Astrocyte (in vitro differentiated cells and primary cell): ENCODE measurements around the gene CAMK1D. TPM values are rescaled to one million over a fixed set of nuclear protein-coding genes. Genes with fewer than 3 reads are reported as not detected.

ENCODE experiments used
- DNase-seq: peaks from one replicate; pipeline ENCODE4 v3.0.0-alpha.2; 2010; ENCODE audit warnings: low read depth
- FAIRE-seq: peaks from 2 replicates; lab custom pipeline; 2011; peaks lifted over from hg19 to GRCh38; lab: Jason Lieb, UNC
- H2AFZ ChIP-seq: 2 replicates; pipeline ENCODE4 v1.6.0; 2012; ENCODE audit warnings: low read depth, low read length, inconsistent platforms
- H3K27ac ChIP-seq: 2 replicates; pipeline ENCODE4 v1.5.1; 2011; ENCODE audit warnings: low read depth, low read length, inconsistent platforms
- H3K27me3 ChIP-seq: 2 replicates; pipeline ENCODE4 v1.6.0; 2011; ENCODE audit warnings: low read length, inconsistent platforms; ENCODE audit not compliant: insufficient read depth
- H3K36me3 ChIP-seq: 2 replicates; pipeline ENCODE4 v1.5.1; 2011; ENCODE audit warnings: low read length, inconsistent platforms; ENCODE audit not compliant: insufficient read depth
- H3K4me1 ChIP-seq: 2 replicates; pipeline ENCODE4 v1.5.1; 2011; ENCODE audit warnings: low read length, inconsistent platforms; ENCODE audit not compliant: insufficient read depth
- H3K4me2 ChIP-seq: 2 replicates; pipeline ENCODE4 v1.6.0; 2012; ENCODE audit warnings: low read length, inconsistent platforms
- H3K4me3 ChIP-seq: 2 replicates; pipeline ENCODE4 v1.5.1; 2011; ENCODE audit warnings: low read depth, mild to moderate bottlenecking, low read length, inconsistent platforms; ENCODE audit not compliant: insufficient read depth
- H3K79me2 ChIP-seq: 2 replicates; pipeline ENCODE4 v1.6.0; 2012; ENCODE audit warnings: mild to moderate bottlenecking, low read length, inconsistent platforms; ENCODE audit not compliant: insufficient read depth
- H3K9ac ChIP-seq: 2 replicates; pipeline ENCODE4 v1.6.0; 2012; ENCODE audit warnings: mild to moderate bottlenecking, low read length, inconsistent platforms
- H3K9me3 ChIP-seq: 2 replicates; pipeline ENCODE4 v1.5.1; 2012; ENCODE audit warnings: low read depth, mild to moderate bottlenecking, low read length, inconsistent platforms; ENCODE audit not compliant: insufficient read depth
- H4K20me1 ChIP-seq: 2 replicates; pipeline ENCODE4 v1.6.0; 2012; ENCODE audit warnings: low read length, inconsistent platforms; ENCODE audit not compliant: insufficient read depth
- H3K27ac Mint-ChIP-seq: one replicate; pipeline ENCODE4 v1.8.0; 2021; ENCODE audit warnings: mild to moderate bottlenecking, mixed read lengths; ENCODE audit not compliant: unreplicated experiment
- H3K27me3 Mint-ChIP-seq: one replicate; pipeline ENCODE4 v1.8.0; 2021; ENCODE audit warnings: low read depth, mixed read lengths; ENCODE audit not compliant: unreplicated experiment
- H3K36me3 Mint-ChIP-seq: one replicate; pipeline ENCODE4 v1.8.0; 2021; ENCODE audit warnings: low read depth, mixed read lengths; ENCODE audit not compliant: unreplicated experiment
- H3K4me1 Mint-ChIP-seq: one replicate; pipeline ENCODE4 v1.8.0; 2021; ENCODE audit warnings: low read depth, mixed read lengths; ENCODE audit not compliant: unreplicated experiment
- H3K4me3 Mint-ChIP-seq: one replicate; pipeline ENCODE4 v1.8.0; 2021; ENCODE audit warnings: mild to moderate bottlenecking, moderate library complexity, mixed read lengths; ENCODE audit not compliant: unreplicated experiment
- H3K9me3 Mint-ChIP-seq: one replicate; pipeline ENCODE4 v1.8.0; 2021; ENCODE audit warnings: mild to moderate bottlenecking, mixed read lengths; ENCODE audit not compliant: unreplicated experiment
- EZH2 ChIP-seq: IDR thresholded peaks from 2 replicates; pipeline ENCODE4 v1.6.1; 2012; ENCODE audit warnings: mild to moderate bottlenecking, low read length, inconsistent platforms; ENCODE audit not compliant: insufficient read depth
- total RNA-seq: library from RNA; stranded (reverse); gene quantifications from 2 replicates; pipeline ENCODE4 v1.2.1, GENCODE V29; 2021
- TF ChIP-seq, protein P1 (sequence below): IDR thresholded peaks from 2 replicates; pipeline ENCODE4 v1.5.1; 2011; ENCODE audit warnings: low read depth, mild to moderate bottlenecking, inconsistent platforms, low read length, moderate library complexity; ENCODE audit not compliant: insufficient read depth

CAMK1D gene
- total RNA-seq, 1 donor from 2014 or later = 23.6 TPM

DNA sequence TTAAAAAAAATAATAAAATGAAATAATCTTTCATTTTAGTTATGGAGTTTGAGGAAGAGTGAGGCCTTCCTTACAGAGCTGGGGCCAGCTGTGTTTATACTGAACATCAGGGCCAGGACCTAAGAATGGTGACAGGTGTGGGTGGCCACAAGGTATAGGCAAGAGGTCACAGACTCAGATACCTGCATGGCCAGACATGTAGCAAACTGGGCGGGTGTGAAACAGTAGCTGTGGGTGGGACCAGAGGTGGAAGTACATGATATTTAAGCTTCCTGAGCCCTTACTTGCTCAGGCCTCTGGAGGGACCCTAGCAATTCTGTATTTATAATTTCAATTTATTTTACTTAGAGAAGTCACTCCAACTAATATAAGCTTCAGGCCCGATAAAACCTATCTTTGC, 27.7 kb upstream of the CAMK1D start:
- H3K27me3 Mint-ChIP-seq = peaks cover 2% of the 10 kb centered on the region
- Histone ChIP-seq H3K79me2 (no peaks in the 10 kb centered on the region), H3K9me3 (no peaks in the 10 kb centered on the region), H3K9ac (no peak overlapping the region), H3K4me2 (no peak overlapping the region), H3K27me3 (no peaks in the 10 kb centered on the region), H3K27ac (no peak overlapping the region), H3K36me3 (no peaks in the 10 kb centered on the region), H3K4me1 (no peaks in the 10 kb centered on the region), H3K4me3 (no peak overlapping the region), H4K20me1 (no peaks in the 10 kb centered on the region), H2AFZ (no peak overlapping the region)
- FAIRE-seq = no peak
- no peaks in the 10 kb centered on the region for H3K4me1 Mint-ChIP-seq
- no peak overlapping the region for H3K4me3 Mint-ChIP-seq
- no peak overlapping the region for H3K27ac Mint-ChIP-seq
- H3K36me3 Mint-ChIP-seq = no peaks in the 10 kb centered on the region
- no peak for DNase-seq
- TF ChIP-seq EZH2 = no peak
- TF ChIP-seq, protein P1, sequence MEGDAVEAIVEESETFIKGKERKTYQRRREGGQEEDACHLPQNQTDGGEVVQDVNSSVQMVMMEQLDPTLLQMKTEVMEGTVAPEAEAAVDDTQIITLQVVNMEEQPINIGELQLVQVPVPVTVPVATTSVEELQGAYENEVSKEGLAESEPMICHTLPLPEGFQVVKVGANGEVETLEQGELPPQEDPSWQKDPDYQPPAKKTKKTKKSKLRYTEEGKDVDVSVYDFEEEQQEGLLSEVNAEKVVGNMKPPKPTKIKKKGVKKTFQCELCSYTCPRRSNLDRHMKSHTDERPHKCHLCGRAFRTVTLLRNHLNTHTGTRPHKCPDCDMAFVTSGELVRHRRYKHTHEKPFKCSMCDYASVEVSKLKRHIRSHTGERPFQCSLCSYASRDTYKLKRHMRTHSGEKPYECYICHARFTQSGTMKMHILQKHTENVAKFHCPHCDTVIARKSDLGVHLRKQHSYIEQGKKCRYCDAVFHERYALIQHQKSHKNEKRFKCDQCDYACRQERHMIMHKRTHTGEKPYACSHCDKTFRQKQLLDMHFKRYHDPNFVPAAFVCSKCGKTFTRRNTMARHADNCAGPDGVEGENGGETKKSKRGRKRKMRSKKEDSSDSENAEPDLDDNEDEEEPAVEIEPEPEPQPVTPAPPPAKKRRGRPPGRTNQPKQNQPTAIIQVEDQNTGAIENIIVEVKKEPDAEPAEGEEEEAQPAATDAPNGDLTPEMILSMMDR = no peak
- H3K9me3 Mint-ChIP-seq = no peaks in the 10 kb centered on the region

DNA sequence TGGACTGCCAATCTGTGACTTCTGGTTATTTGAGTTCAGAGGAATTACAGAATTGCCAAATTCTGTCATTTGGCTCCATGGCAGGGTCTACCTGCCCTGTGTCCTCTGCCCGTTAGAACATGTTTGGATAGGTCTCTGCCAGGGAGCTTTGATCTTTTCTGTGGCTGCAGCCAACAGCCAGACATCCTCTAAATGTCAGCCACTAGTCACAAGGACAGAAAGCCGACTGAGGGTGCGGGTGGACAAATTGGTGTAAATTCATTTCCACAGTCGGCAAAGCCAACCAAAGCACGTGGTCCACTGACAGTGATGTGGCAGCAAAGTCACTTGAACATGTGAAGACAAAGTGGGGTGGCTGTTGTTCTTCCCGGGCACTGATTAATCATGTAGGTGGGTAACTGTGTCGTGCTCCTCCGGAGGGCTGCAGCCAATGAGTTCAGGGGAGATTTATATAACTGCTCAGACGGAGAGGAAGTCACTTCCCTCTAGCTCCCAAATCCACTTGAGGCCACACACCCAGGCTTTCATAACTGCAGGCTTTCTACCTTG, 26.7 kb upstream of the CAMK1D start:
- H3K36me3 Mint-ChIP-seq = no peaks in the 10 kb centered on the region
- H3K79me2 ChIP-seq = no peaks in the 10 kb centered on the region
- H3K4me3 Mint-ChIP-seq = no peak overlapping the region

GRCh38 chr10:12324530-12324929, 24.8 kb upstream of the CAMK1D start:
- H3K4me3 Mint-ChIP-seq = no peak overlapping the region
- H3K27me3 Mint-ChIP-seq = peaks cover 2% of the 10 kb centered on the region
- no peaks in the 10 kb centered on the region for H3K4me1 Mint-ChIP-seq
- Histone ChIP-seq H3K4me2 (no peak overlapping the region), H3K79me2 (no peaks in the 10 kb centered on the region), H3K27me3 (no peaks in the 10 kb centered on the region), H4K20me1 (no peaks in the 10 kb centered on the region), H3K27ac (no peak overlapping the region), H3K4me3 (no peak overlapping the region), H3K4me1 (peaks cover 2% of the 10 kb centered on the region), H2AFZ (no peak overlapping the region), H3K9me3 (no peaks in the 10 kb centered on the region), H3K36me3 (no peaks in the 10 kb centered on the region), H3K9ac (no peak overlapping the region)
- TF ChIP-seq EZH2 = no peak
- TF ChIP-seq, protein P1 = no peak
- DNase-seq = no peak
- H3K36me3 Mint-ChIP-seq = no peaks in the 10 kb centered on the region
- H3K9me3 Mint-ChIP-seq = no peaks in the 10 kb centered on the region
- no peak for FAIRE-seq
- H3K27ac Mint-ChIP-seq = no peak overlapping the region

More for the DNA sequence above, 26.7 kb upstream of the CAMK1D start:
- H3K9me3 ChIP-seq = no peaks in the 10 kb centered on the region
- no peaks in the 10 kb centered on the region for H4K20me1 ChIP-seq
- no peak overlapping the region for H3K4me2 ChIP-seq
- H2AFZ ChIP-seq = no peak overlapping the region
- H3K36me3 ChIP-seq = no peaks in the 10 kb centered on the region
- H3K27ac ChIP-seq = no peak overlapping the region
- no peak for DNase-seq
- H3K9ac ChIP-seq = no peak overlapping the region
- H3K4me1 ChIP-seq = no peaks in the 10 kb centered on the region
- no peak overlapping the region for H3K4me3 ChIP-seq
- Mint-ChIP-seq H3K4me1 (no peaks in the 10 kb centered on the region), H3K27ac (no peak overlapping the region), H3K9me3 (no peaks in the 10 kb centered on the region), H3K27me3 (peaks cover 2% of the 10 kb centered on the region)
- no peaks in the 10 kb centered on the region for H3K27me3 ChIP-seq
- no peak for FAIRE-seq
- no peak for TF ChIP-seq EZH2
- TF ChIP-seq, protein P1 = no peak
